ENCODE results near the gene KIAA1217. TPM values are rescaled to one million over a fixed set of nuclear protein-coding genes. Genes with fewer than 3 reads are reported as not detected.

The KIAA1217 gene
- total RNA-seq, 1 donor from 2014 or later, result 16.2 TPM

DNA sequence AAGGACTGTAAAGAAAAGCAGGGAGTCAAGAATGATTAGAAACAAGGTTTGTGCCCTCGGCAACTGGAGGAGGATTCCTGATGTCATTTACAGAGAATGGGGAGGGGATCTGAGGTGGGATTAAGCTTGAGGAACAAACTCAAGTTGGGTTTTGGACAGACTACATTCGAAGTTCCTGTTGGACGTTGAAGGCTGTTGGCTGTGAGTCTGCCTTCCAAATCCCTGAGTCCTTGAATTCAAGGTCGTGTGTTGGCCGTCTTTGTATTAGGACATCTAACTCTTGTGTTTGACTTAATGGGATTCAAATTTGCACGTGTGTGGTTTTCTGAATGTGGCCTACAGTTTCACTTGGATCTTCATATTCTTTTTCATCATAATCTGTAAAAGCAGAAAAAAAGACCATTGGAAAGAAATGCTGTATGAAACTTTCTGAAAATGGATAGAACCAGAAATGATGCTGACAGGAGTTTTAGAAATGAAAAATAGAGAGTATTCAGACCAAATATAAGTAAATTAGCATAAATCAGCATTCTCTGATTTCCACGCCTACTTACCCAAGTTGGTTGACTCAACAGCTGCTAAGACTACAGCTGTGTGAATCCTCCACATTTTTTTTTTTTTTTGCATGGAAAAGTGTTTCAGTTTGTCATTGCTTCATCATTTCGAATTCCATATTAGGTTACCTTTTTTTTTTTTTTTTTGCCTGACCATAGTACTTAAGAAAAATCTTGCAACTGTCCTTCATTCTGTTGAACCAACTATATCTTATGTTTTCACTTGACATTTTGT, 94.8 kb downstream of the KIAA1217 start:
- Histone ChIP-seq H3K27ac (ENCODE audit: low read depth, low read length) (no peak overlapping the region), H3K27me3 (ENCODE audit: control insufficient read depth in 3 of 3, insufficient read depth in 3 of 3, low read length in 3 of 3) (no peaks in the 10 kb centered on the region), H3K9me3 (ENCODE audit: control insufficient read depth in 3 of 3, low read length in 3 of 3) (no peaks in the 10 kb centered on the region), H3K4me3 (ENCODE audit: low read length in 3 of 3) (no peak overlapping the region), H3K9ac (ENCODE audit: low read depth in 1 of 3, low read length in 3 of 3) (no peak overlapping the region), H3K4me1 (ENCODE audit: control insufficient read depth in 3 of 3, insufficient read depth in 3 of 3, low read length in 3 of 3) (peaks cover 32 to 57% (median 44%) of the 10 kb centered on the region in 3 donors), H3K36me3 (ENCODE audit: control insufficient read depth in 3 of 3, insufficient read depth in 3 of 3, low read length in 3 of 3) (no peaks in the 10 kb centered on the region)

DNA sequence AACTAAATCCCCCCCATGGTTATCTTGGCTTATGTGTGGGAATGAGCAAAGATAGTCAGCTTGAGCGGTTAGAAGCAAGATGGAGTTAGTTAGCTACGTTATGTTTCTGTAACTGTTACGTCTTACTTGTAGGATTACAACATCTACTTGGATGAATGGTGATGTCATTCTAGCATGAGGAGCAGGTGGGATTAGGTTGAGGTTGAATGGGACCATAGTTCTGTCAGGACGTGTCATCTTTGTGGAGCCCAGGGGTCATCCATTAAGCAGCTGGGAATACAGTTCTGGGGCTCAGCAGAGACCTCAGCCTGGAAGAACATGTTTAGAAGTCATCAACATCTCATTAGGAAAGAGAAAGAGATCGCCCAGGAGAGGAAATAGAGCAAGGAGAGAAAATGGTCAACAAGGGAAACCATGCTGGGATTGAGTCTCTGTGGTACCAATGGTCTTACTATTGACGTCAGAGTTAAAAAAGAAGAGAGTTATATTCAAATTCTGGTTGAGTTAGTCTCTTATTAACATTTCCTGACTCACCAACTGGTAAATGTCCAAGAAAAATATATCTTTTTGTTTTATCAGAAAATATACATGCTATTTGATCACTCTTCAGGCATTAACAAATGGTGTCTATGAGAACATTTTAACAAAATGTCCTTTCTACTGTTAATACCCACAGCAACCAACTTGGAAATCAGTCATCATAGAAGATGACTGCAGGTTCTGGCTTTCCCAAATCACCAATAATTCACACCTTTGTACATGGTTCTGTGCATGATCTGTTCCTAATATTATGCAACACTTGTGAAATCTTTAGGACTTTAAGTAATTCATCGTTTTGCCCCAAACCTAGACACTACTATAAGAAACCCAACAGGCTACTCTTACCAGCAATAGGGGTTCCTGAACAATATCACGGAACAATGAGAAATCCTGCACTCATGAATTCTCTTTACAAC, 96.9 kb downstream of the KIAA1217 start:
- Histone ChIP-seq H3K9me3 (ENCODE audit: control insufficient read depth in 3 of 3, low read length in 3 of 3) (no peaks in the 10 kb centered on the region), H3K4me3 (ENCODE audit: low read length in 3 of 3) (peak overlapping the region in 2 of 3 donors; percentile 40 to 49), H3K4me1 (ENCODE audit: control insufficient read depth in 3 of 3, insufficient read depth in 3 of 3, low read length in 3 of 3) (peaks cover 32 to 61% (median 48%) of the 10 kb centered on the region in 3 donors), H3K27ac (ENCODE audit: low read depth, low read length) (peak overlapping the region; percentile 71), H3K27me3 (ENCODE audit: control insufficient read depth in 3 of 3, insufficient read depth in 3 of 3, low read length in 3 of 3) (no peaks in the 10 kb centered on the region), H3K36me3 (ENCODE audit: control insufficient read depth in 3 of 3, insufficient read depth in 3 of 3, low read length in 3 of 3) (no peaks in the 10 kb centered on the region), H3K9ac (ENCODE audit: low read depth in 1 of 3, low read length in 3 of 3) (peak overlapping the region in 1 of 3 donors; percentile 4)

- peaks cover 38 to 64% (median 55%) of the 10 kb centered on the region in 3 donors for H3K4me1 ChIP-seq (ENCODE audit: control insufficient read depth in 3 of 3, insufficient read depth in 3 of 3, low read length in 3 of 3)
- H3K4me3 ChIP-seq (ENCODE audit: low read length in 3 of 3), result peak overlapping the region in 2 of 3 donors; percentile 40 to 49
- no peaks in the 10 kb centered on the region for H3K36me3 ChIP-seq (ENCODE audit: control insufficient read depth in 3 of 3, insufficient read depth in 3 of 3, low read length in 3 of 3)
- H3K9ac ChIP-seq (ENCODE audit: low read depth in 1 of 3, low read length in 3 of 3), result peak overlapping the region in 2 of 3 donors; percentile 26 to 41
- no peaks in the 10 kb centered on the region for H3K9me3 ChIP-seq (ENCODE audit: control insufficient read depth in 3 of 3, low read length in 3 of 3)
- H3K27me3 ChIP-seq (ENCODE audit: control insufficient read depth in 3 of 3, insufficient read depth in 3 of 3, low read length in 3 of 3), result no peaks in the 10 kb centered on the region
- peak overlapping the region; percentile 71 for H3K27ac ChIP-seq (ENCODE audit: low read depth, low read length)
These were observed 97.6 kb downstream of the KIAA1217 start for GRCh38 chr10:24306507-24306875.

GRCh38 chr10:24307116-24307515, 98.2 kb downstream of the KIAA1217 start:
- Histone ChIP-seq H3K4me3 (ENCODE audit: low read length in 3 of 3) (peak overlapping the region in 1 of 3 donors; percentile 40), H3K9ac (ENCODE audit: low read depth in 1 of 3, low read length in 3 of 3) (peak overlapping the region; percentile 26 to 43 (median 41)), H3K36me3 (ENCODE audit: control insufficient read depth in 3 of 3, insufficient read depth in 3 of 3, low read length in 3 of 3) (no peaks in the 10 kb centered on the region), H3K9me3 (ENCODE audit: control insufficient read depth in 3 of 3, low read length in 3 of 3) (no peaks in the 10 kb centered on the region), H3K27ac (ENCODE audit: low read depth, low read length) (peak overlapping the region; percentile 71), H3K27me3 (ENCODE audit: control insufficient read depth in 3 of 3, insufficient read depth in 3 of 3, low read length in 3 of 3) (no peaks in the 10 kb centered on the region), H3K4me1 (ENCODE audit: control insufficient read depth in 3 of 3, insufficient read depth in 3 of 3, low read length in 3 of 3) (peaks cover 43 to 66% (median 57%) of the 10 kb centered on the region in 3 donors)

DNA sequence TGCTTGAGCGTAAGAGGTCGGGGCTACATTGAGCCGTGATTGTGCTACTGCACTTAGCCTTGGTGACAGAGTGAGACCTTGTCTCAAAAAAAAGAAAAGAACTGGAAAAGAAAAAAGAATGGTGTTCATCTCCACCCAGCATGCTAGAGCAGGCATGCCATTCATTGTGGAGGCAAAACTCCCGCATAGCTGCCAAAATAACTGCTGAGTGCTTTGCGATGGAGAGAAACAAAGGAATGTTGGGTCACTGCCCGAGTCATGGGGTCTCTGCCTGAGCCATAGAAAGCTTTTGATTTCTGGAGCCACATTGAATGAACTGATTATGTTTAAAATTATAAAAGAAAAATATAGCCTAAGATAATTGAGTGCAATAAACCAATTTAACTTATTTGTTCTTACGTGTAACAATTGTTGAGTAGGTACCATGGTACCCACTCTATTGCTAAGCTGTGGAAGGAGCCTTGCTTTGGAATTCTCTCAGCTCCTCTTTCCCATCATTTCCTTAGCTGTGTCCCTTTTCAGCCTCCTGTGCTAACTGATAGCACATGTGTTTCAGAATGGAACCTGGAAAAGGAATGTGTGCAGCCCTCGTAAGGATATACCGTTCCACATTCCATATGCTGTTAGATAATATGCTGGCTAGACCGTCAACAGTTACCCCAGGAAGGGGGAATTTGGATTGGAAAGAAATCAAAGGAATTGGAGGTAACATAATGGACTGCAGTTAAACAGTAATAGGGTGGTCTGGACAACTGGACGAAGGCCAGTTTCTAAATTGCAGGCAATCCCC, 99.0 kb downstream of the KIAA1217 start:
- Histone ChIP-seq H3K9ac (ENCODE audit: low read depth in 1 of 3, low read length in 3 of 3) (no peak overlapping the region), H3K4me1 (ENCODE audit: control insufficient read depth in 3 of 3, insufficient read depth in 3 of 3, low read length in 3 of 3) (peaks cover 43 to 59% (median 52%) of the 10 kb centered on the region in 3 donors), H3K9me3 (ENCODE audit: control insufficient read depth in 3 of 3, low read length in 3 of 3) (no peaks in the 10 kb centered on the region), H3K36me3 (ENCODE audit: control insufficient read depth in 3 of 3, insufficient read depth in 3 of 3, low read length in 3 of 3) (no peaks in the 10 kb centered on the region), H3K27ac (ENCODE audit: low read depth, low read length) (no peak overlapping the region), H3K27me3 (ENCODE audit: control insufficient read depth in 3 of 3, insufficient read depth in 3 of 3, low read length in 3 of 3) (no peaks in the 10 kb centered on the region), H3K4me3 (ENCODE audit: low read length in 3 of 3) (no peak overlapping the region)

DNA sequence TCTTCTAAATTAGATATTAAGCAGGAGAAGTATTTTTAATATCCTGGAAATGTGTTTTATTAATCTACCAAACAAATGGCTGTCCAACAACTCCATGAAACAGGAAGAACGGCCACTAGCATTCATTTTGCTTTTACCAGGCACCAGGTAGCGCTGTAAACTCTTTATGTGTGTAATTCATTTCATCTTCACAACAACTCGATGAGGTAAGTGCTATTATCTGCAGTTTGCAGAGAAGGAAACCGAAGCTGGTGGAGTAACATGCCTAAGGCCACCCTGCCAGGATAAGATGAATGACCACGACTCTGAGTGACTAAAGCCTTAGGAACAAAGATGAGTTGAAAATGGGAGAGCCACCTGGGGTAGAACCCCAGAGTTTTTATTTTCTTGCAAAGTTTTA, 101.2 kb downstream of the KIAA1217 start:
- Histone ChIP-seq H3K9me3 (ENCODE audit: control insufficient read depth in 3 of 3, low read length in 3 of 3) (no peaks in the 10 kb centered on the region), H3K27me3 (ENCODE audit: control insufficient read depth in 3 of 3, insufficient read depth in 3 of 3, low read length in 3 of 3) (no peaks in the 10 kb centered on the region), H3K4me1 (ENCODE audit: control insufficient read depth in 3 of 3, insufficient read depth in 3 of 3, low read length in 3 of 3) (peaks cover 36 to 51% (median 40%) of the 10 kb centered on the region in 3 donors), H3K9ac (ENCODE audit: low read depth in 1 of 3, low read length in 3 of 3) (no peak overlapping the region), H3K4me3 (ENCODE audit: low read length in 3 of 3) (no peak overlapping the region), H3K27ac (ENCODE audit: low read depth, low read length) (no peak overlapping the region), H3K36me3 (ENCODE audit: control insufficient read depth in 3 of 3, insufficient read depth in 3 of 3, low read length in 3 of 3) (no peaks in the 10 kb centered on the region)

- Histone ChIP-seq H3K27me3 (ENCODE audit: control insufficient read depth in 3 of 3, insufficient read depth in 3 of 3, low read length in 3 of 3) (no peaks in the 10 kb centered on the region), H3K4me1 (ENCODE audit: control insufficient read depth in 3 of 3, insufficient read depth in 3 of 3, low read length in 3 of 3) (peaks cover 30 to 44% (median 31%) of the 10 kb centered on the region in 3 donors), H3K9me3 (ENCODE audit: control insufficient read depth in 3 of 3, low read length in 3 of 3) (no peaks in the 10 kb centered on the region), H3K4me3 (ENCODE audit: low read length in 3 of 3) (no peak overlapping the region), H3K36me3 (ENCODE audit: control insufficient read depth in 3 of 3, insufficient read depth in 3 of 3, low read length in 3 of 3) (no peaks in the 10 kb centered on the region), H3K9ac (ENCODE audit: low read depth in 1 of 3, low read length in 3 of 3) (no peak overlapping the region), H3K27ac (ENCODE audit: low read depth, low read length) (peak overlapping the region; percentile 33)
These were observed 103.0 kb downstream of the KIAA1217 start for GRCh38 chr10:24311888-24312287.

DNA sequence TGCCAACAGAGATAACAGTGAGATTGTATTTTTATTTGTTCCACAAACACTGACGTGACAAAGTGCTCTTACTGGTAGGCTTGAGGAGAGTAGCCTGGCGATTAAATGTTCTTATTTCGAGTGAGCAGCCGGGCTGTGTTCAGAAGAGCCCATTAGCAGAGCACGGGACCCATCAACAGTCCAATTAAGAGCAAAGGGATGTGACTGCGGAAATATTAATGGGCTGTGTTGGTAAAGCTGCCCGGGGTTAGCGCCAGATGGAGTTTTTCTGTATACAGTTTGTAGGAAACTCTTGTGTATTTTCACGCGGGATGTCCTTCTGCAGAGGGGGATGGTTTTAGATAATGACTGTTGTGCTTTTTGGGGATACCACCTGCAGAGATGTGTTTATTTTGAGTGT, 104.3 kb downstream of the KIAA1217 start:
- Histone ChIP-seq H3K9ac (ENCODE audit: low read depth in 1 of 3, low read length in 3 of 3) (no peak overlapping the region), H3K27ac (ENCODE audit: low read depth, low read length) (no peak overlapping the region), H3K4me1 (ENCODE audit: control insufficient read depth in 3 of 3, insufficient read depth in 3 of 3, low read length in 3 of 3) (peaks cover 17 to 32% (median 19%) of the 10 kb centered on the region in 3 donors), H3K9me3 (ENCODE audit: control insufficient read depth in 3 of 3, low read length in 3 of 3) (no peaks in the 10 kb centered on the region), H3K36me3 (ENCODE audit: control insufficient read depth in 3 of 3, insufficient read depth in 3 of 3, low read length in 3 of 3) (no peaks in the 10 kb centered on the region), H3K27me3 (ENCODE audit: control insufficient read depth in 3 of 3, insufficient read depth in 3 of 3, low read length in 3 of 3) (no peaks in the 10 kb centered on the region), H3K4me3 (ENCODE audit: low read length in 3 of 3) (no peak overlapping the region)

- Histone ChIP-seq H3K9ac (ENCODE audit: low read depth in 1 of 3, low read length in 3 of 3) (no peak overlapping the region), H3K4me3 (ENCODE audit: low read length in 3 of 3) (no peak overlapping the region), H3K36me3 (ENCODE audit: control insufficient read depth in 3 of 3, insufficient read depth in 3 of 3, low read length in 3 of 3) (no peaks in the 10 kb centered on the region), H3K9me3 (ENCODE audit: control insufficient read depth in 3 of 3, low read length in 3 of 3) (no peaks in the 10 kb centered on the region), H3K27ac (ENCODE audit: low read depth, low read length) (no peak overlapping the region), H3K27me3 (ENCODE audit: control insufficient read depth in 3 of 3, insufficient read depth in 3 of 3, low read length in 3 of 3) (no peaks in the 10 kb centered on the region), H3K4me1 (ENCODE audit: control insufficient read depth in 3 of 3, insufficient read depth in 3 of 3, low read length in 3 of 3) (peaks cover 12 to 20% (median 17%) of the 10 kb centered on the region in 3 donors)
These were observed 106.3 kb downstream of the KIAA1217 start for GRCh38 chr10:24315211-24315610.

Data from skeletal muscle tissue (tissue), 4 donors.